Endothelial cell (in vitro differentiated cells): Measurements from ENCODE around the gene SOWAHB. TPM values are rescaled to one million over a fixed set of nuclear protein-coding genes. Genes with fewer than 3 reads are reported as not detected.

ENCODE experiments used
- DNase-seq: peaks from one replicate; pipeline ENCODE4 v3.0.0; 2021; ENCODE audit warnings: low spot score
- H3K27ac Mint-ChIP-seq: one replicate; pipeline ENCODE4 v1.8.0; 2021; ENCODE audit warnings: mixed read lengths, inconsistent platforms; ENCODE audit not compliant: unreplicated experiment
- H3K27me3 Mint-ChIP-seq: one replicate; pipeline ENCODE4 v1.8.0; 2021; ENCODE audit warnings: mild to moderate bottlenecking, moderate library complexity, mixed read lengths, inconsistent platforms; ENCODE audit not compliant: unreplicated experiment
- H3K36me3 Mint-ChIP-seq: one replicate; pipeline ENCODE4 v1.8.0; 2021; ENCODE audit warnings: mild to moderate bottlenecking, low read depth, mixed read lengths, inconsistent platforms; ENCODE audit not compliant: unreplicated experiment
- H3K4me1 Mint-ChIP-seq: one replicate; pipeline ENCODE4 v1.8.0; 2021; ENCODE audit warnings: mild to moderate bottlenecking, mixed read lengths, inconsistent platforms; ENCODE audit not compliant: unreplicated experiment
- H3K4me3 Mint-ChIP-seq: one replicate; pipeline ENCODE4 v1.8.0; 2021; ENCODE audit warnings: mild to moderate bottlenecking, mixed read lengths, inconsistent platforms; ENCODE audit not compliant: unreplicated experiment
- H3K9me3 Mint-ChIP-seq: one replicate; pipeline ENCODE4 v1.8.0; 2021; ENCODE audit warnings: mixed read lengths, inconsistent platforms; ENCODE audit not compliant: unreplicated experiment
- CTCF ChIP-seq: fragments of 200-600 bp; sonication (generic); IDR thresholded peaks from one replicate; pipeline ENCODE4 v1.5.0; 2021; ENCODE audit warnings: antibody characterized with exemption; ENCODE audit not compliant: unreplicated experiment
- total RNA-seq: library from RNA; stranded (reverse); fragmentation: NEBNext Ultra II Directional; extraction: Animal tissue kit (Norgen Biotek cat#: 25700); gene quantifications from one replicate; pipeline ENCODE4 v1.2.1, GENCODE V29; 2021; ENCODE audit not compliant: unreplicated experiment

The SOWAHB gene
- total RNA-seq, 1 donor from 2014 or later = 5.0 TPM

- H3K27me3 Mint-ChIP-seq = no peaks in the 10 kb centered on the region
- H3K9me3 Mint-ChIP-seq = no peaks in the 10 kb centered on the region
- TF ChIP-seq CTCF = no peak
- no peaks in the 10 kb centered on the region for H3K36me3 Mint-ChIP-seq
- H3K4me1 Mint-ChIP-seq = peaks cover 8% of the 10 kb centered on the region
- DNase-seq = no peak
- H3K4me3 Mint-ChIP-seq = no peak overlapping the region
- no peak overlapping the region for H3K27ac Mint-ChIP-seq
Observed at GRCh38 chr4:76931576-76932276, 33.8 kb upstream of the SOWAHB start.

- TF ChIP-seq CTCF = no peak
Observed at GRCh38 chr4:76931087-76931486, 33.1 kb upstream of the SOWAHB start.

GRCh38 chr4:76930685-76931084 is 32.7 kb upstream of the SOWAHB start:
- Mint-ChIP-seq H3K27me3 (no peaks in the 10 kb centered on the region), H3K4me3 (no peak overlapping the region), H3K4me1 (peaks cover 7% of the 10 kb centered on the region), H3K27ac (no peak overlapping the region), H3K9me3 (no peaks in the 10 kb centered on the region), H3K36me3 (no peaks in the 10 kb centered on the region)
- TF ChIP-seq CTCF = no peak
- no peak for DNase-seq

More at GRCh38 chr4:76931087-76931486, 33.1 kb upstream of the SOWAHB start:
- H3K4me3 Mint-ChIP-seq = no peak overlapping the region
- no peaks in the 10 kb centered on the region for H3K27me3 Mint-ChIP-seq
- no peak overlapping the region for H3K27ac Mint-ChIP-seq
- H3K36me3 Mint-ChIP-seq = no peaks in the 10 kb centered on the region
- peaks cover 7% of the 10 kb centered on the region for H3K4me1 Mint-ChIP-seq
- H3K9me3 Mint-ChIP-seq = no peaks in the 10 kb centered on the region
- DNase-seq = no peak

- H3K27ac Mint-ChIP-seq = no peak overlapping the region
- H3K36me3 Mint-ChIP-seq = no peaks in the 10 kb centered on the region
- no peaks in the 10 kb centered on the region for H3K27me3 Mint-ChIP-seq
- no peak for TF ChIP-seq CTCF
- no peak overlapping the region for H3K4me3 Mint-ChIP-seq
- no peaks in the 10 kb centered on the region for H3K4me1 Mint-ChIP-seq
- H3K9me3 Mint-ChIP-seq = no peaks in the 10 kb centered on the region
- DNase-seq = no peak
Observed at GRCh38 chr4:76926841-76927240, 28.9 kb upstream of the SOWAHB start.

GRCh38 chr4:76923619-76924357 is 25.8 kb upstream of the SOWAHB start:
- no peak overlapping the region for H3K4me3 Mint-ChIP-seq
- peaks cover 13% of the 10 kb centered on the region for H3K36me3 Mint-ChIP-seq
- H3K27ac Mint-ChIP-seq = no peak overlapping the region
- no peak for DNase-seq
- H3K9me3 Mint-ChIP-seq = no peaks in the 10 kb centered on the region
- peaks cover 4% of the 10 kb centered on the region for H3K27me3 Mint-ChIP-seq
- TF ChIP-seq CTCF = no peak
- H3K4me1 Mint-ChIP-seq = peaks cover 3% of the 10 kb centered on the region
